ENCODE results near the gene NDFIP1. TPM values are rescaled to one million over a fixed set of nuclear protein-coding genes. Genes with fewer than 3 reads are reported as not detected.

NDFIP1 gene
- total and polyA plus RNA-seq, 10 of the 15 experiments (the other 5 are each of a cell fraction or from before 2014, with no cell fraction given), result 0.08 to 2.7 (median 0.92) TPM

DNA sequence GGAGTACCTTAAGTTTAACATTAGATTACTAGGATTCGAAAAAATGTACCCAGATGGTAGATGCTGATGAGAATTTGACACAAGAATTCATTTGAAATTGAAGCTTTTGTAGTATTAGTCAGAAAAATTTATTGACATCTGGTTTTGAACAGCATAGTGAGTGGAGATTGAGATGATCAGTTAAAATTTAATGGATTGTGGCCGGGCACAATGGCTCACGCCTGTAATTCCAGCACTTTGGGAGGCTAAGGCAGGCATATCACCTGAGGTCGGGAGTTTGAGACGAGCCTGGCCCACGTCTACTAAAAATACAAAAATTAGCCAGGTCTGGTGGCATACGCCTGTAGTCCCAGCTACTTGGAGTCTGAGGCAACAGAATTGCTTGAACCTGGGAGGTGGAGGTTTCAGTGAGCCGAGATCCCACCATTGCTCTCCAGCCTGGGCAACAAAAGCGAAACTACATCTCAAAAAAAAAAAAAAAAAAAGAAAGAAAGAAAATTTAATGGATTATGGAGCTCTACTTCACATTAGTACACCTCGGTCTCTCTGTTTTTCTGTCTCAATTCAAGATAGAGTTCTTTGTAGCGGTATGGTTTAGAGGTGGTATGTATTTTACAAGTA, 21.0 kb downstream of the NDFIP1 start:
- intact Hi-C loops (cut with micrococcal nuclease; ENCODE audit: unreplicated experiment) (no loop called here), in situ Hi-C loops (cut with MboI) (loop anchor here (10.0 kb wide), 1 partner anchor 455 kb away; no protein-coding TSS in a partner anchor)
- WGBS (ENCODE audit: insufficient coverage, insufficient replicate concordance, low lambda C conversion rate, missing lambda C conversion rate), result 55% methylated on average over 10 of the region's 11 CpGs
- no peak for DNase-seq (ENCODE audit: low read depth, low spot score)
- no TSS peak for BruUV-seq (replicated peaks)
- Histone ChIP-seq H3K9me3 (replicated peaks; ENCODE audit: control insufficient read depth, insufficient read depth, low read length) (no peaks in the 10 kb centered on the region; the same call in 1 of the 3 replicates), H3K4me1 (ENCODE audit: control insufficient read depth, insufficient read depth, low read length) (no peaks in the 10 kb centered on the region), H3K27me3 (replicated peaks in 1 of 2; ENCODE audit: control insufficient read depth in 2 of 2, insufficient read depth in 2 of 2, low read length in 1 of 2) (peaks cover 0 to 3% of the 10 kb centered on the region in 2 experiments; a peak in 1 of 4 replicates), H3K9ac (ENCODE audit: control insufficient read depth, insufficient read depth, low read length) (no peak overlapping the region), H3K4me2 (ENCODE audit: control insufficient read depth, insufficient read depth) (no peak overlapping the region), H3K36me3 (ENCODE audit: control insufficient read depth in 2 of 2, insufficient read depth in 2 of 2, low read length in 1 of 2) (no peaks in the 10 kb centered on the region), H3K27ac (ENCODE audit: control insufficient read depth, insufficient read depth) (no peak overlapping the region), H3K4me3 (no peak overlapping the region), H2AFZ (ENCODE audit: control insufficient read depth, low read depth, low read length) (no peak overlapping the region), H4K20me1 (ENCODE audit: control insufficient read depth, insufficient read depth) (no peaks in the 10 kb centered on the region; the same call in 1 of the 2 replicates), H3K79me2 (ENCODE audit: control insufficient read depth, insufficient read depth, low read length) (no peaks in the 10 kb centered on the region)
- TF ChIP-seq FOXM1 (IDR thresholded peaks at IDR 0.05; ENCODE audit: low read depth, low read length) (no peak), ZSCAN29 (IDR thresholded peaks at IDR 0.05) (no peak), POU2F2 (IDR thresholded peaks at IDR 0.05; ENCODE audit: borderline replicate concordance, low read depth, low read length) (no peak), CHD2 (IDR thresholded peaks at IDR 0.05; ENCODE audit: borderline replicate concordance, low read depth, low read length) (no peak), LARP7 (IDR thresholded peaks at IDR 0.05) (no peak), PML (IDR thresholded peaks at IDR 0.05; ENCODE audit: low read length) (no peak), SMC3 (IDR thresholded peaks at IDR 0.05; ENCODE audit: borderline replicate concordance, low read length) (no peak)
- TF ChIP-seq, protein P1, sequence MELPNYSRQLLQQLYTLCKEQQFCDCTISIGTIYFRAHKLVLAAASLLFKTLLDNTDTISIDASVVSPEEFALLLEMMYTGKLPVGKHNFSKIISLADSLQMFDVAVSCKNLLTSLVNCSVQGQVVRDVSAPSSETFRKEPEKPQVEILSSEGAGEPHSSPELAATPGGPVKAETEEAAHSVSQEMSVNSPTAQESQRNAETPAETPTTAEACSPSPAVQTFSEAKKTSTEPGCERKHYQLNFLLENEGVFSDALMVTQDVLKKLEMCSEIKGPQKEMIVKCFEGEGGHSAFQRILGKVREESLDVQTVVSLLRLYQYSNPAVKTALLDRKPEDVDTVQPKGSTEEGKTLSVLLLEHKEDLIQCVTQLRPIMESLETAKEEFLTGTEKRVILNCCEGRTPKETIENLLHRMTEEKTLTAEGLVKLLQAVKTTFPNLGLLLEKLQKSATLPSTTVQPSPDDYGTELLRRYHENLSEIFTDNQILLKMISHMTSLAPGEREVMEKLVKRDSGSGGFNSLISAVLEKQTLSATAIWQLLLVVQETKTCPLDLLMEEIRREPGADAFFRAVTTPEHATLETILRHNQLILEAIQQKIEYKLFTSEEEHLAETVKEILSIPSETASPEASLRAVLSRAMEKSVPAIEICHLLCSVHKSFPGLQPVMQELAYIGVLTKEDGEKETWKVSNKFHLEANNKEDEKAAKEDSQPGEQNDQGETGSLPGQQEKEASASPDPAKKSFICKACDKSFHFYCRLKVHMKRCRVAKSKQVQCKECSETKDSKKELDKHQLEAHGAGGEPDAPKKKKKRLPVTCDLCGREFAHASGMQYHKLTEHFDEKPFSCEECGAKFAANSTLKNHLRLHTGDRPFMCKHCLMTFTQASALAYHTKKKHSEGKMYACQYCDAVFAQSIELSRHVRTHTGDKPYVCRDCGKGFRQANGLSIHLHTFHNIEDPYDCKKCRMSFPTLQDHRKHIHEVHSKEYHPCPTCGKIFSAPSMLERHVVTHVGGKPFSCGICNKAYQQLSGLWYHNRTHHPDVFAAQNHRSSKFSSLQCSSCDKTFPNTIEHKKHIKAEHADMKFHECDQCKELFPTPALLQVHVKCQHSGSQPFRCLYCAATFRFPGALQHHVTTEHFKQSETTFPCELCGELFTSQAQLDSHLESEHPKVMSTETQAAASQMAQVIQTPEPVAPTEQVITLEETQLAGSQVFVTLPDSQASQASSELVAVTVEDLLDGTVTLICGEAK (IDR thresholded peaks at IDR 0.05; ENCODE audit: borderline replicate concordance), result no peak
- TF ChIP-seq, protein P2, sequence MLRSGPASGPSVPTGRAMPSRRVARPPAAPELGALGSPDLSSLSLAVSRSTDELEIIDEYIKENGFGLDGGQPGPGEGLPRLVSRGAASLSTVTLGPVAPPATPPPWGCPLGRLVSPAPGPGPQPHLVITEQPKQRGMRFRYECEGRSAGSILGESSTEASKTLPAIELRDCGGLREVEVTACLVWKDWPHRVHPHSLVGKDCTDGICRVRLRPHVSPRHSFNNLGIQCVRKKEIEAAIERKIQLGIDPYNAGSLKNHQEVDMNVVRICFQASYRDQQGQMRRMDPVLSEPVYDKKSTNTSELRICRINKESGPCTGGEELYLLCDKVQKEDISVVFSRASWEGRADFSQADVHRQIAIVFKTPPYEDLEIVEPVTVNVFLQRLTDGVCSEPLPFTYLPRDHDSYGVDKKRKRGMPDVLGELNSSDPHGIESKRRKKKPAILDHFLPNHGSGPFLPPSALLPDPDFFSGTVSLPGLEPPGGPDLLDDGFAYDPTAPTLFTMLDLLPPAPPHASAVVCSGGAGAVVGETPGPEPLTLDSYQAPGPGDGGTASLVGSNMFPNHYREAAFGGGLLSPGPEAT (IDR thresholded peaks at IDR 0.05; ENCODE audit: low read depth), result no peak
- TF ChIP-seq, protein P3, sequence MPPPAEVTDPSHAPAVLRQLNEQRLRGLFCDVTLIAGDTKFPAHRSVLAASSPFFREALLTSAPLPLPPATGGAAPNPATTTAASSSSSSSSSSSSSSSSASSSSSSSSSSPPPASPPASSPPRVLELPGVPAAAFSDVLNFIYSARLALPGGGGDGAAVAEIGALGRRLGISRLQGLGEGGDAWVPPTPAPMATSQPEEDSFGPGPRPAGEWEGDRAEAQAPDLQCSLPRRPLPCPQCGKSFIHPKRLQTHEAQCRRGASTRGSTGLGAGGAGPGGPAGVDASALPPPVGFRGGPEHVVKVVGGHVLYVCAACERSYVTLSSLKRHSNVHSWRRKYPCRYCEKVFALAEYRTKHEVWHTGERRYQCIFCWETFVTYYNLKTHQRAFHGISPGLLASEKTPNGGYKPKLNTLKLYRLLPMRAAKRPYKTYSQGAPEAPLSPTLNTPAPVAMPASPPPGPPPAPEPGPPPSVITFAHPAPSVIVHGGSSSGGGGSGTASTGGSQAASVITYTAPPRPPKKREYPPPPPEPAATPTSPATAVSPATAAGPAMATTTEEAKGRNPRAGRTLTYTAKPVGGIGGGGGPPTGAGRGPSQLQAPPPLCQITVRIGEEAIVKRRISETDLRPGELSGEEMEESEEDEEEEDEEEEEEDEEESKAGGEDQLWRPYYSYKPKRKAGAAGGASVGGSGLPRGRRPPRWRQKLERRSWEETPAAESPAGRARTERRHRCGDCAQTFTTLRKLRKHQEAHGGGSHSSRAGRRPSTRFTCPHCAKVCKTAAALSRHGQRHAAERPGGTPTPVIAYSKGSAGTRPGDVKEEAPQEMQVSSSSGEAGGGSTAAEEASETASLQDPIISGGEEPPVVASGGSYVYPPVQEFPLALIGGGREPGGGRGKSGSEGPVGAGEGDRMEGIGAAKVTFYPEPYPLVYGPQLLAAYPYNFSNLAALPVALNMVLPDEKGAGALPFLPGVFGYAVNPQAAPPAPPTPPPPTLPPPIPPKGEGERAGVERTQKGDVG (CRISPR knock-in tag; IDR thresholded peaks at IDR 0.05), result no peak
- TF ChIP-seq, protein P4, sequence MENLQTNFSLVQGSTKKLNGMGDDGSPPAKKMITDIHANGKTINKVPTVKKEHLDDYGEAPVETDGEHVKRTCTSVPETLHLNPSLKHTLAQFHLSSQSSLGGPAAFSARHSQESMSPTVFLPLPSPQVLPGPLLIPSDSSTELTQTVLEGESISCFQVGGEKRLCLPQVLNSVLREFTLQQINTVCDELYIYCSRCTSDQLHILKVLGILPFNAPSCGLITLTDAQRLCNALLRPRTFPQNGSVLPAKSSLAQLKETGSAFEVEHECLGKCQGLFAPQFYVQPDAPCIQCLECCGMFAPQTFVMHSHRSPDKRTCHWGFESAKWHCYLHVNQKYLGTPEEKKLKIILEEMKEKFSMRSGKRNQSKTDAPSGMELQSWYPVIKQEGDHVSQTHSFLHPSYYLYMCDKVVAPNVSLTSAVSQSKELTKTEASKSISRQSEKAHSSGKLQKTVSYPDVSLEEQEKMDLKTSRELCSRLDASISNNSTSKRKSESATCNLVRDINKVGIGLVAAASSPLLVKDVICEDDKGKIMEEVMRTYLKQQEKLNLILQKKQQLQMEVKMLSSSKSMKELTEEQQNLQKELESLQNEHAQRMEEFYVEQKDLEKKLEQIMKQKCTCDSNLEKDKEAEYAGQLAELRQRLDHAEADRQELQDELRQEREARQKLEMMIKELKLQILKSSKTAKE (IDR thresholded peaks at IDR 0.05; ENCODE audit: low read depth, poor library complexity, severe bottlenecking), result no peak
- no peak for FAIRE-seq
- ChIA-PET CTCF (interaction anchor here (0.6 kb wide), 1 partner anchor 138 kb away, joined by 3 read pairs; no protein-coding TSS in a partner anchor), POLR2A (interaction anchor here (0.6 kb wide), 3 partner anchors 37 to 611 kb away, joined by 3 to 6 read pairs (median 3); no protein-coding TSS in a partner anchor), RAD21 (ENCODE audit: unreplicated experiment) (interaction anchor here (1.4 kb wide), 1 partner anchor 14 kb away, joined by 3 read pairs; no protein-coding TSS in a partner anchor), SMC1A (ENCODE audit: uncharacterized antibody, unreplicated experiment) (interaction anchor here (1.6 kb wide), 1 partner anchor 19 kb away, joined by 3 read pairs; no protein-coding TSS in a partner anchor)
- ATAC-seq, result no peak

All from GM12878 (cell line).